GM18907 (cell line): ENCODE data around the gene BBC3.
"Not testable (repeated sequence)": the region's sequence is repeated elsewhere in the genome, so short reads cannot be mapped to it uniquely, and the experiment has no call there.

Experiments used
- ATAC-seq: cut with Tn5 transposase; IDR thresholded peaks from one replicate; pipeline ENCODE4 v1.9.1; 2021; ENCODE audit warnings: mild to moderate bottlenecking, moderate library complexity; ENCODE audit not compliant: unreplicated experiment

The BBC3 gene

GRCh38 chr19:47258895-47259555 lies 28.0 kb upstream of the BBC3 start:
- no peak for ATAC-seq

DNA sequence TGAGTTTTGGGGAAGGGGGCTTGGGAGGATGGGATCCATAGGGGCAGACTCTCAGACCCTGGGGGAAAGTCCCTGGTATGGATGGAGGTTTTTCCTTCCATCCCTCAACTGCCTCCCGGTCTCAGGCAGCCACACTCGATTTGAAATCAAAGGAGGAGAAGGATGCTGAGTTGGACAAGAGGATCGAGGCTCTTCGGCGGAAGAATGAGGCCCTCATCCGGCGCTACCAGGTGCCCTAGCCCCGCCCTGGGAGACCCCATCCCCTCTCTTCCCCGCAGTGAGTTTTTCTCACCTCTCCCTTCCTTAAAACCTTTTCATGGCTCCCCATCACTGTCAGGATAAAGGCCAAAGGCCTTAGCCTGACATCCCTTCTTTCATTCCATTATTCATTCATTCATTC lies 27.4 kb upstream of the BBC3 start:
- no peak for ATAC-seq

DNA sequence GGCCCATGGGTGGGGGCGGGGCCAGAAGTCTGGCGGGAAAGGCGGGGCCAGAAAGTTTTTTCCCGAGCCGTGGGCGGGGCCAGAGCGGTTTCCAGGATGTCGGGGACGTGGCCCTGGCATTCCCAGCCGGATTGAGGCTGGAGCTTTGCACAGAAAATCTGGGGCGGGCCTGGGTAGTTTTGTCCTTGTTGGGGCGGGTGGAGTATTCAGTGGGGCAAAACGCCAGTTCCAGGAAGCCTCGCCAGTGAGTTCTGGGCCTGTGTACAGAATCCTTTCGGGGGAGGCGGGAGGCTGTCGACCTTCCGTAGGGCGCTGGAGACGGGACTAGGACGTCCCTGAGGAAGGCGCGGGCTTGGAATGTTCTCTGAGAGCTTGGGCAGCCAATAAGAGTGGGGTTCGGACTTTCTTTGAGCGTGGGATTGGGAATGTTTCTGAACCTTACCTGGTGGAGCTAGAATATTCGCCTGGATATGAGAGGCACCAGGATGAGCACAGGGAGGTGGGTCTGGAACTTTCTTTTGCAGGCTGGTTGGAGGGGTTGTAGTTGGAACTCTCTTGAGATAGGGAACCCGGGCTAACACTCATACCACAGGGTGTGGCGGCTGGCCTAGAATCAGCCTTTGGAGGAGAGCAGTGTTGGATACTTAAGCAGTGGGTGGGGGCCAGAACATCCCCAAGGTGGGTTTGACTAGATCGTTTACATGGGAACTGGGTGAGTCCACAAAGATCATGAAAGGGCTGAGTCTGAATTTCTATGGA lies 26.6 kb upstream of the BBC3 start:
- no peak for ATAC-seq

DNA sequence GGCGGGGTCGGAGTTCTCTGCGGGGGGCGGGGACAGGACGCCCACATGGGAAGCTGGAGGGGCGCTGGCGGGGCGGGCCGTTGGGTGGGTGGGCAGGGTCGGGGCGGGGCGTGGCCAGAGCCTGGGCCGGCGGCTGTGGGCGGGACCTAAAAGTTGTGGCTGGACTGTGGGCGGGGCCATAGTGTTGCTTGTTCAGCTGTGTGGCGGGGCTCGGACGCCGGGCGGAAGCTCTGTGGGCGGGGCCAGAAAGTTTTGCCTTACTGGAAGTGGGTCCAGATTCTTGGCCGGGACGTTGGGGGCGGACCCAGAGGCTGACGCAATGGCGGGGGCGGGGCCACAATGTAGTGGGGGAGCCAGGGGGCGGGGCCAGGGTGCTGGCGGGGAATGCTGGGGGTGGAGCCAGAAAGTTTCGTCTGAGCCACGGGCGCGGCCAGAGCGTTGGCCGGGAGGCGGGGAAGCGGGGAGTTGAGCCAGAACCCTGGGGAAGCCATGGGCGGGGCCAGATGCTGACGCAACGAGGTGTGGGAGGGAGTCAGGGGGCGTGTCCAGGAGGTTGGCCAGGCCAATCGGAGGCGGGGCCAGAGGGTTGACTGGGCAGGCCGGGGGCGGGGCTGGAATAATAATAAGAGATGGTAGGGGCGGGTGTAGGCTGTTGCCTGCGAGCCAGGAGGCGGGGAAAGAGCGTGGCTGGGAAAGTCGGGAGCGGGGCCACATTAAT lies 25.9 kb upstream of the BBC3 start:
- peak; percentile 76 for ATAC-seq

DNA sequence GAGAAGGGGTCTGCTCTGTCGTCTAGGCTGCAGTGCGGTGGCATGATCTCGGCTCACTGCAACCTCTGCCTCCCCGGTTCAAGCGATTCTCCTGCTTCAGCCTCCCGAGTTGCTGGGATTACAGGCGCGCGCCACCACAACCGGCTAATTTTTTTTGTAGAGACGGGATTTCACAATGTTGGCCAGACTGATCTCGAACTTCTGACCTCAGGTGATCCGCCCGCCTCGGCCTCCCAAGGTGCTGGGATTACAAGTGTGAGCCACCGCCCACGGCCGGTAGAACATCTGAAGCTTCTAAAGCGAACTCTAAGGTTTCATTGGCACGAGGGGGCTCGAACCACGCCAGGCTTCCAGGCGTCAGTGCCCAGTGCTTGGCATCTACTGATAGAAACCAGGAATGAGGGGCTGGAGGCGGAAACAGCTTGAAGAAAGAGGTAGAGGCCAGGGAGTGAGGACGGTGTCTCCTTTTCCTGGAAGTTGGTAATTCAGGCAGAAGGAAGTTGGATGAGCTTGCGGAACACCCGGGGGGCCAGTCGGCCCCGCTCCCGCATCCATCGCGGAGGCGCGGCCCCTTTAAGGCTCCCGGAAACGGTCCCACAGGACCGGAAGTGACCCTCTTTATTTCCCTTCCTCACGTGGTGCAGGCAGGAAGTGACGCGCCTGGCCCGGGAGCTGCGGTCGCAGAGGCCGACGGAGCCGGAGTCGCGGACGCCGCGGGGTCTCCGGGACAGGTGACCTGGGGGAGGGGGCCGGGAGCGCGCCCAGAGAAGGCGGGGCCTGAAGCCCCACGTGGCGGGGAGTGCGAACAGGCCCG lies 25.1 kb upstream of the BBC3 start, which contains the start of gene CCDC9:
TSS of gene CCDC9 (plus strand) at position 647 of the 814 bp plus-strand sequence. CDS start 1,876 bp downstream, outside the sequence.
- peak; percentile 48 for ATAC-seq

DNA sequence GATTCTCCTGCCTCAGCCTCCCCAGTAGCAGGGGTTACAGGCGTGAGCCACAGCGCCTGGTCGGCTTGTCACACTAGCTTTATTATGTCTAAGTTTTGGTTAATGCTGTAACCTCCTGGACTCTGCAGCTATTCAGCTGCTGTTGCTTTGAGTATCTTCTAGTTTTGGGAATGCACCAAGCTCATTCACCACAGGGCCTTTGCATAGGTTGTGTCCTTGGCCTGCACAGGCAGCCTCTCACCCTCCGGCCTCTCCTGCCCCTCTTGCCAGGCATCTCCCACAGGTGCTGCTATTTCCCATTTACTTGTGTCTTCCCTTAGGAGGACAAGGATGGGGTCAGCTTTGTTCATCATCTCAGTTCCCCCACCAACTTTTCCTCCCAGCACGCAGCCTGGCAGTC lies 23.0 kb upstream of the BBC3 start:
- no peak for ATAC-seq

DNA sequence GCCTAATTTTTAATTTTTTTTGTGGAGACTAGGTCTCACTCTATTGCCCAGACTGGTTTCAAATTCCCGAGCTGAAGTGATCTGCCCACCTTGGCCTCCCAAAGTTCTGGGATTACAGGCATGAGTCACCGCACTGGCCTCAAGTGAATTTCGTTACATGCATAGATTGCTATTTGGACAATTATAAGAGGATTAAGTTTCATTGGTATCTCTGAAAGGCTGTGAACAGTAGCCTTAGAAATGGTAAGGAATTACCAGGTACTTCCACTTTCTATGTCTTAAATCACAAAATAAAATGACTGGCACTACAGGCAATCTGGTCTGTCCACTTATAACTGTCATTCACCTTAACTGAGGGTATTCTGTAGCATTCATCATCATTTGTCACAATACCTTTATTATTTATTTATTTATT lies 22.5 kb upstream of the BBC3 start:
- no peak for ATAC-seq

DNA sequence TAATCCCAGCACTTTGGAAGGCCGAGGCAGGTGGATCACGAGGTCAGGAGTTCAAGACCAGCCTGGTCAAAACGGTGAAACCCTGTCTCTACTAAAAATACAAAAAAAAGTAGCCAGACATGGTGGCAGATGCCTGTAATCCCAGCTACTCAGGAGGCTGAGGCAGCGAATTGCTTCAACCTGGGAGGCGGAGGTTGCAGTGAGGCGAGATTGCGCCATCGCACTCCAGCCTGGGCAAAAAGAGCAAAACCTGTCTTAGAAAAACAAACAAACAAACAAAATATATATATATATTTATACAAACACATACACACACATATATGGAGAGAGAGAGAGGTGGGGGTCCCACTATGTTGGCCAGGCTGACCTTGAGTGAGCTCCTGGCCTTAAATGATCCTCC lies 22.0 kb upstream of the BBC3 start:
- ATAC-seq = not testable (repeated sequence)

DNA sequence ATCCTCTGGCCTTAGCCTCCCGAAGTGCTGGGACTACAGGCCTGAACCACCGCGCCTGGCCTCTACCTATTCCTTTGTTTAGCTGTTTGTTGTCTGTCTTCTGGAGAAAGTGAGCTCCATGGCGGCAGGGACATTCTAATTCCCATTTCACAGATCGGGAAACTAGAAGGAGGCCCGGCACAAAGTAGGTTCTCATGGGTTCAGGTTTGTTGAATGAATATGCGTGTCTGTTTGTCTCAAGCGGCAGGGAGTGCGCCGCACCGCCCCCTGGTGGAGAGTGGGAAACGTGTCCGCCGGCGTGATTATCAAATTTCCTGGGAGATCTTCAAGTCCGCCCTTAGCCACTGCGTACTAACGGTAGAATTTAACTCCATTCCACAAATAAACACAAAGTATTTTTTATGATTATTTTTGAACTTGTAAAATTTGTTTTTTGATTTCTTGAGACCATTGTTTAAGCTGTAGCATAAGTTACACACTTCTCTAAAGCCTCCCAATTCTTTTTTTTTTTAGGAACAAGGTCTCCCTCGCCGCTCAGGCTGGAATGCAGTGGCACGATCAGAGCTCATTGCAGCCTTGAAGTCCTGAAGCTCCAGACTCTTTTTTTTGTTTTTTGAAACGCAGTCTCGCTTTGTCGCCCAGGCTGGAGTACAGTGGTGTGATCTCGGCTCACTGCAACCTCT lies 16.4 kb upstream of the BBC3 start:
- no peak for ATAC-seq

GRCh38 chr19:47243776-47244547 lies 13.0 kb upstream of the BBC3 start:
- peak; percentile 59 for ATAC-seq

DNA sequence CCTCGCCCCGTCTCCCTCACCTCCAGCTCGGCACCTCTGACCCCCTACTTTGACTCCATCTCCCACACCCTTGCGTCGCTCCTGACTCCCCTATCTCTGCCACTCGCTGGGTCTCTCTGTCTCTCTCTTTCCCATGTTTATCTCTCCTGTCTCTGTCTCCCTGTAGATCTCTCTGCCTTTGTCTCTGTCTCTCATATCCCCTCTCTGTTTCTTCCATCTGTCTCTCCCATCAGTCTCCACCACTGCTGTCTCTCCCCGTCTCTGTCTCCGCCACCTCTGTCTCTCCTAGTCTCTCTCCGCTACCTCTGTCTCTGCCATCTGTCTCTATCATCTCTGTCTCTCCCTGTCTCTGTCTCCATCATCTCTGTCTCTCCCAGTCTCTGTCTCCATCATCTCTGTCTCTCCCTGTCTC lies 12.4 kb upstream of the BBC3 start:
- ATAC-seq = no peak

DNA sequence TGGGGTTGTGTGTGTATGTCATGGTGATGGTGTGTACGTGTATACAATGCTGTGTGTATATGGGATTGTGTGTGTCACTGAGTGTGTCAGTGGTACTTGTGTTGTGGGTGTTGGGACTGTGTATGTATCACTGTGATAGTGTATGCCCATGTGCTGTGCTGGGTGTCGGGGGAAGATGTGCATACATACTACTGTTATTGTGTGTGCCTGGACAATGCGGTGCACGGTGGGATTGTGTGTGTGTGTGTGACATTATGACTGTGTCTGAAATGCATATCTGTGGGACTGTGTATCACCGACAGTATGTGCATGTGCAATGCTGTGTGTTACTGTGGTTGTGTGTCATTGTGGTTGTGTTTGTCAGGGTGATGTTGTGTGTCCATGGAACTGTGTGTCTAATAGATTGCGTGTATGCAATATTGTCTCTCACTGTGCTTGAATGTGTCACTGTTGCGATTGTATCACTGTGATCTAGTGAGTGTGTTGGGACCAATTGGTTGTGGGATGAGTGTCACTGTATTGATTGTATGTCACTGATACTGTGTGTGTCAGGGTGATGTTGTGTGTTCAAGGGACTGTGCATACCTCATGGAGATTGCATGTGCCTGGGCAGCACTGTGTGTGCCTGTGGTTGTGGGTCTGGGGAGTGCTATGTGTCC lies 11.0 kb upstream of the BBC3 start:
- no peak for ATAC-seq

GRCh38 chr19:47240996-47241918 lies 10.3 kb upstream of the BBC3 start:
- no peak for ATAC-seq

- ATAC-seq = no peak
Observed at GRCh38 chr19:47240556-47240955, 9.6 kb upstream of the BBC3 start.

DNA sequence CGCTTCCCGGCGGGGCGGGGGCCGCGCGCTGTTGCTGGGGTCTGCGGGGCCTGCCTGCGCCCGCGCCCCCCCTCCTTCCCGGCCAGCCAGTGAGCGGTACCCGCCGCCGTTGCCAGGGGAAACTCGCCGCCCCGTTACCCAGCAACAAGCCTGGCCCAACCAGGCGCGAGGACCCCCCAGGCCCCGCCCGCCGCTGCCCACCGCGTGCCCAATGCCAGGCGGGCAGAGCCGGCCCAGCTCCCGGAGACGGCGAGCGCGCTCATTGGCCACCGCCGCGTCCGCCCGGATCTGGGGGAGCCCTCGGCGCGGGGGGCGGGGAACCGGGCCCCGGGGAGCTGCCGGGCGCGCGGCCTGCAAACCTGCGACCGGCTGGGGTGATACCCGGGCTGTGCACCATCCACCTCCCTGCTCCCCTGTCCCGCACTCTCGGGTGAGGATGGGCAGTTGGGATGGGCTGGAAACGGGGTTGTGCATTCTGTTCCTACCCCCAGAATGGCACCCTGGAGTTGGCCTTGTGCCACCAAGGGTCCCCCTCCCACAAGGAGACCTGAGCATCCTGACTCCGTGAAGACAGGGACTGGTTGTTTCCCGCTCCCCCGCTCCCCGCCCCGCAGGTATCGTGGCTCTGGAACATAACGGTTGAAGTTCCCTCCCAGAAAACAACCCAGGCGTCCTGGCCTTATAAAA lies 8.8 kb upstream of the BBC3 start:
- ATAC-seq = no peak

- no peak for ATAC-seq
Observed at GRCh38 chr19:47239152-47239551, 8.2 kb upstream of the BBC3 start.

DNA sequence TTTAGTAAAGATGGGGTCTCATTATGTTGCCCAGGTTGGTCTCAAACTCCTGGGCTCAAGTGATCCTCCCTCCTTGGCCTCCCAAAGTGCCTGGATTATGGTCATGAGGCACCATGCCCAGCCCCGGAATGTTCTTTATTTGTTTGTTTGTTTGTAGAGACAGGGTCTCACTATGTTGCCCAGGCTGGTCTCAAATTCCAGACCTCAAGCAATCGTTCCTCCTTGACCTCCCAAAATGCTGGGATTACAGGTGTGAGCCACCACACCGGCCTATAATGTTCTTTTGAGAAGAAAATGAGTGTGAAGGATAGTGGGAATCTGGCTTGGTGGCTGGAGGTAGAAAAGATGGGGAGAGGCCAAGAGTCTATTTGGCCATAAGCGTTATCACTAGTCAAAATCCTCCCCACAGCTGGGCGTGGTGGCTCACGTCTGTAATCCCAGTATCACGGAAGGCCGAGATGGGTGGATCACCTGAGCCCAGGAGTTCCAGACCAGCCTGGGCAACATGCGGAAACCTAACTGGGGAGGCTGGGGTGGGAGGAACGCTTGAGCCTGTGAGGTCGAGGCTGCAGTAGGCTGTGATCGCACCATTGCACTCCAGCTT lies 5.2 kb upstream of the BBC3 start:
- ATAC-seq = no peak
